Stimulated activated CD8-positive, alpha-beta memory T cell treated with anti-CD3 and anti-CD28 coated beads, Interleukin-2, amount 100 ng/mL, for 48 hours (primary cell): ENCODE data around the gene TKTL1.

Experiments
- DNase-seq, 2 donors: peaks; one replicate each; pipeline ENCODE4 v3.0.0-alpha.2; 2020; ENCODE audit warnings: low read depth in 2 of 2

TKTL1 gene

DNA sequence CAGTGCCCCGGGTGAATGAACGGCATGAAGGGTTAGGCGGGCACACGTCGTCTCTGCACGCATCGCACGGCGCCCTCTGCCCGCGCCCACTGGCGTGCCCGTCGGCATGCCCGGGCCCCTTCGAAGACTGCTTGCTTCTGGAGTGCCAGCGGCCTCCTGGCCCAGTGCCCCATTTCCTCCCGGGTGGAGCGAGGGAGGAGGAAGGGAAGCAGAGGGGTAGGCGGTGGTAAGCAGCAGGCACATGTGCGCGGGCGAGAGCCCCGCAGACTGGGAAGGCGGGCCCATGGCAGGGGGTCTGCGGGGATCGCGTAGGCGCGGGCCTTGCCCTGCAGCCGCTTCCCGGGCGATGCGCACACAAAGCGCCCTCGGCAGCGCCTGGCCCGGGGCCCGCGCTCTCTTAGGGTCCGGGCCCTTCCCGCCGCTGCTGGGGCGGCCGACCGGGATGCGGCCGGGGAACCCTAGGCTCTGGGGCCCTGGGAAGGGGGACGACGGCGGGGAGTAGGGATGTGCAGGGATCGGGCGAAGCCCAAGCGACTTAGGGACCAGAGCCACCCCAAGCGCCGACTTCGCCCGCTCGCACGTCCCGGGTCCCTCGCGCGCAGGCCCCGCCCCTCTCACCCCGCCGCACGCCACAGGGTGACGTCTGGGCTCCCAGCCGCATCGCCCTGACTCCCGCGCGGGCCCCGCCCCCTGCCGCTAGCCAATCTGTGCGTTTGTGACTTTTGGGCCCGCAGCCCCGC, 82.6 kb downstream of the TKTL1 start:
- DNase-seq: peak in 1 of 2 donors; percentile 89

DNA sequence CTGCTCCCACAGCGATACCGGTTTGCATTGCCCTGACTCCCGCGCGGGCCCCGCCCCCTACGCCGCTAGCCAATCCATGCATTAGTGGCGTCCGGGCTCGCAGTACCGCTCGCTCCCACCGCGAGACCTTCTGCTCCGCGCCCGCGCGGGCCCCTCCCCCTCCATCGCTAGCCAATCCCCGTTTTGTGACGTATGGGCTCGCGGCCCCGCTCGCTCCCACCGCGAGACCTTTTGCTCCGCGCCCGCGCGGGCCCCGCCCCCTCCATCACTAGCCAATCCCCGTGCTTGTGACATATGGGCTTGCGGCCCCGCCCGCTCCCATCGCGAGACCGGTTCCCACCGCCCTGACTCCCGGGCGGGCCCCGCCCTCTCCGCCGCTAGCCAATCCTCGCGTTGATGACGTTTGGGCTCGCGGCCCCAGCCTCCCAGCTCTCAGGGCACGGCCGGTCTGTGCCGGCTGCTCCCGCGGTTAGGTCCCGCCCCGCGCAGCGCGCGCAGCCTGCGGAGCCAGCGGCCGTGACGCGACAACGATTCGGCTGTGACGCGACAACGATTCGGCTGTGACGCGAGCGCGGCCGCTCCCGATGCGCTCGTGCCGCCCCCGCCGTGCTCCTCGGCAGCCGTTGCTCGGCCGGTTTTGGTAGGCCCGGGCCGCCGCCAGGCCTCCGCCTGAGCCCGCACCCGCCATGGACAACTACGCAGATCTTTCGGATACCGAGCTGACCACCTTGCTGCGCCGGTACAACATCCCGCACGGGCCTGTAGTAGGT, 83.4 kb downstream of the TKTL1 start, which contains the start of gene EMD:
TSS of gene EMD (plus strand) at position 497 of the 770 bp plus-strand sequence. CDS start at position 687, 190 bp downstream.
- peak; percentile 87 to 91 for DNase-seq

DNA sequence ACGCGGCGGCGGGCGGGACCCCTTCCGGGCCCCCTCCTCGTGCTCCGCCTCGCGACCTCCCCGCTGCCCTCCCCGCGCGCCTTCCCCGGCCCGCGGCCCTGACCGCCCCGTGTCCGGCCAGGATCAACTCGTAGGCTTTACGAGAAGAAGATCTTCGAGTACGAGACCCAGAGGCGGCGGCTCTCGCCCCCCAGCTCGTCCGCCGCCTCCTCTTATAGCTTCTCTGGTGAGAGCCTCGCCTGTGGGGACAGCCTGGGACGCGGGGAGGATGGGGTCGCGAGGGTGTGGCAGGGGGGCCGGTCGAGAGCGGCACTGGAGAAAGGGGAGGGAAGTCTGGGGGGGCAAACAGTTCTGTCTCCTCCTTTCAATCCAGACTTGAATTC, 84.0 kb downstream of the TKTL1 start:
- no peak for DNase-seq
